Measurements from ENCODE around the gene CLCN3. TPM values are rescaled to one million over a fixed set of nuclear protein-coding genes. Genes with fewer than 3 reads are reported as not detected.

CLCN3 gene
- total RNA-seq, 2 donors from 2014 or later, result 22.2 to 25.2 TPM

DNA sequence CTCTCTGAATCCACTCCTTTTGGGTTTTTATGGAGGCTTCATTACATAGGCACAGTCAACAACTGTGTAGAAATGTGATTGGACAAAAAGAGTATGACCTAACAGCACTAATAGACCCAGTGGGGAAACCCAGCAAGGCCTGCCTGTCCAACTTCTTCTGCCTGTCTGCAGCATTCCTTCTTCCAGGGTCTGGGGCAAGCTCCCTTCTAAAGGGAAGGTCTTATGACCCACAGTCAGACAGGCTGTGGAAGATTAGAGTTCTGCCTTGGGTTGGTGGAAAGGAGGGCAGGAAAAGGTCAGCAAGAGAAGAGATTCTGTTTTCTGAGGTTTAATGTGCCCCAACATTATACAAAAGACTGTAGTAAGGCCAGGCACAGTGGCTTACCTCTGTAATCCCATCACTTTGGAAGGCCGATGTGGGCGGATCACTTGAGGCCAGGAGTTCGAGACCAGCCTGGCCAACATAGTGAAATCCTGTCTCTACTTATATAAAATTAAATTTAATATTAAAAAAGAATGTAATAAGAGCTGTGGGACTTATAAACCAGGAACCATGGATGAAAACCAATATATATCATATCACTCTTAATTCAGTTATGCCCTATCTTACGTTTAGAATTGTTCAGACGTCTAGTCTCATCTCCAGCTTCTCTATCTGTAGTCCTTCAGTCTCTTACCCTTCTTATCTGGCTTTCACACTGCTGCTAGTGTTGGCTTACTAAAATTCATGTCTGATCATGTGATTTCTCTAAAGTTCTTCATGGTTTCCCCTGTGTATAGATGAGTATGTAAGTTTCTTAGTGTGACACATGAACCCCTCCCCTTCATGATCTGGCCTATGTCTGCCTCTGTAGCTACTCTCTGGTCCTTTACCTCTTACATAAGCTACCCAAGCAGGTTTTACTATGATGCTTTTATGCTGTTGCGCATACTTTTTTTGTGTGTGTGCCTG lies 6.2 kb downstream of the CLCN3 start:
- Mint-ChIP-seq H3K36me3 (ENCODE audit: low read depth) (peaks cover 7% of the 10 kb centered on the region), H3K27ac (peak overlapping the region; percentile 56), H3K4me1 (peaks cover 22% of the 10 kb centered on the region), H3K27me3 (no peaks in the 10 kb centered on the region), H3K9me3 (no peaks in the 10 kb centered on the region), H3K4me3 (peak overlapping the region; percentile 1)
- peak; percentile 81 for ATAC-seq (replicated peaks)

- H3K4me3 Mint-ChIP-seq, result peak overlapping the region; percentile 1
- peaks cover 27% of the 10 kb centered on the region for H3K4me1 Mint-ChIP-seq
- no peaks in the 10 kb centered on the region for H3K27me3 Mint-ChIP-seq
- peaks cover 7% of the 10 kb centered on the region for H3K36me3 Mint-ChIP-seq (ENCODE audit: low read depth)
- ATAC-seq (replicated peaks), result no peak
- no peaks in the 10 kb centered on the region for H3K9me3 Mint-ChIP-seq
- H3K27ac Mint-ChIP-seq, result peak overlapping the region; percentile 53
Observed at GRCh38 chr4:169627307-169627706, 6.9 kb downstream of the CLCN3 start.

- no peak for ATAC-seq (replicated peaks)
- no peaks in the 10 kb centered on the region for H3K27me3 Mint-ChIP-seq
- no peaks in the 10 kb centered on the region for H3K9me3 Mint-ChIP-seq
- H3K4me3 Mint-ChIP-seq, result no peak overlapping the region
- H3K27ac Mint-ChIP-seq, result peak overlapping the region; percentile 62
- peaks cover 7% of the 10 kb centered on the region for H3K36me3 Mint-ChIP-seq (ENCODE audit: low read depth)
- H3K4me1 Mint-ChIP-seq, result peaks cover 22% of the 10 kb centered on the region
Observed at GRCh38 chr4:169628579-169628978, 8.2 kb downstream of the CLCN3 start.

DNA sequence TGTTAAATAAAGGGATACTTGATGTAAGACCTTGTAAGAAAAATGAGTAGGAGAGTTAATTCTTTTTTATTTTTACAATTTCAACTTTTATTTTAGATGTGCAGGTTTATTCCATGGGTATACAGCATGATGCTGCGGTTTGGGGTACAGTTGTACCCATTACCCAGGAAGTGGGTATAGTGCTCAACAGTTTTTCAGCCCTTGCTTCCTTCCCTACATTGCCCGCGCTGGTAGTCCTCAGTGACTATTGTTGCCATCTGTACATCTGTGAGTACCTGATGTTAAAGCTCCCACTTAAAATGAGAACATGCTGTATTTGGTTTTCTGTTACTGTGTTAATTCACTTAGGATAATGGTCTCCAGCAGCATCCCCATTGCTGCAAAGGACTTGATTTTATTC lies 9.7 kb downstream of the CLCN3 start:
- no peak overlapping the region for H3K4me3 Mint-ChIP-seq
- peaks cover 19% of the 10 kb centered on the region for H3K4me1 Mint-ChIP-seq
- no peaks in the 10 kb centered on the region for H3K27me3 Mint-ChIP-seq
- no peak for ATAC-seq (replicated peaks)
- peaks cover 7% of the 10 kb centered on the region for H3K36me3 Mint-ChIP-seq (ENCODE audit: low read depth)
- peak overlapping the region; percentile 58 for H3K27ac Mint-ChIP-seq
- H3K9me3 Mint-ChIP-seq, result no peaks in the 10 kb centered on the region

GRCh38 chr4:169632896-169633295 lies 12.5 kb downstream of the CLCN3 start:
- no peak for ATAC-seq (replicated peaks)
- Mint-ChIP-seq H3K4me1 (peaks cover 14% of the 10 kb centered on the region), H3K27ac (no peak overlapping the region), H3K9me3 (no peaks in the 10 kb centered on the region), H3K27me3 (no peaks in the 10 kb centered on the region), H3K4me3 (no peak overlapping the region), H3K36me3 (ENCODE audit: low read depth) (peaks cover 25% of the 10 kb centered on the region)

- peaks cover 46% of the 10 kb centered on the region for H3K36me3 Mint-ChIP-seq (ENCODE audit: low read depth)
- no peak overlapping the region for H3K4me3 Mint-ChIP-seq
- no peaks in the 10 kb centered on the region for H3K9me3 Mint-ChIP-seq
- H3K27ac Mint-ChIP-seq, result no peak overlapping the region
- peaks cover 14% of the 10 kb centered on the region for H3K4me1 Mint-ChIP-seq
- no peak for ATAC-seq (replicated peaks)
- no peaks in the 10 kb centered on the region for H3K27me3 Mint-ChIP-seq
Observed at GRCh38 chr4:169634975-169635374, 14.6 kb downstream of the CLCN3 start.

DNA sequence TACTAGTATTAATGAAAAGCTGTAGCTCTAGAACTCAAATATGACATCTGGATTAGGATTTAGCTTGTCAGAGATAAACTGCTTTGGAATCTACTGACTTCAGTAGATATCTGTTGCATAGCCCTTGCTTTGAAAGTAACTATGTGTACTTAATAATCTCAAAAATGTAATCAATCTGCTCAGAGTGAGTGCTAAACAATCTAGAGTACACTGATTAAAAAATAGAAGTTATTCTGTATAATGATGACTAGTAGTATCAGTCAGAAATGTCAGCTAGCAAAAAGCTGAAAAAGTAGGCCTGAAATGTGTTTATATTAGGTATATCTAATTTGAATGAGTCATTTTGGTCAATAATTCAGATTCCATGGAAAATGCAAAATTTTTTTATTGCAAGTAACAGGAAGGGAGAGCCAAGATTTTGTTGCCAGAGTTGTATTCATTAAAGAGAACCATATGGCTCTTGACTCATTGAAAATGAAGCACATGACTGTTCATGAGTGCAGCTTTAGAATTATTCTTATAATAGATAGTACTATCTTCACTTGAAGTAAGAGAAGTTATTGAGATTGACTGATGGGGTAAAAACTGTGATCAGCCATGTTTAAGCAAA lies 20.0 kb downstream of the CLCN3 start:
- H3K27me3 Mint-ChIP-seq, result no peaks in the 10 kb centered on the region
- no peak overlapping the region for H3K27ac Mint-ChIP-seq
- H3K4me1 Mint-ChIP-seq, result peaks cover 5% of the 10 kb centered on the region
- peaks cover 82% of the 10 kb centered on the region for H3K36me3 Mint-ChIP-seq (ENCODE audit: low read depth)
- no peaks in the 10 kb centered on the region for H3K9me3 Mint-ChIP-seq
- ATAC-seq (replicated peaks), result no peak
- H3K4me3 Mint-ChIP-seq, result no peak overlapping the region

GRCh38 chr4:169644802-169645201 lies 24.4 kb downstream of the CLCN3 start:
- Mint-ChIP-seq H3K4me3 (no peak overlapping the region), H3K27ac (no peak overlapping the region), H3K36me3 (ENCODE audit: low read depth) (peaks cover 48% of the 10 kb centered on the region), H3K9me3 (no peaks in the 10 kb centered on the region), H3K4me1 (no peaks in the 10 kb centered on the region), H3K27me3 (no peaks in the 10 kb centered on the region)
- ATAC-seq (replicated peaks), result no peak

- no peaks in the 10 kb centered on the region for H3K27me3 Mint-ChIP-seq
- H3K4me3 Mint-ChIP-seq, result no peak overlapping the region
- no peak overlapping the region for H3K27ac Mint-ChIP-seq
- H3K4me1 Mint-ChIP-seq, result peaks cover under 1% of the 10 kb centered on the region
- H3K9me3 Mint-ChIP-seq, result no peaks in the 10 kb centered on the region
- no peak for ATAC-seq (replicated peaks)
- peaks cover 40% of the 10 kb centered on the region for H3K36me3 Mint-ChIP-seq (ENCODE audit: low read depth)
Observed at GRCh38 chr4:169645627-169646026, 25.2 kb downstream of the CLCN3 start.

GRCh38 chr4:169649545-169650226 lies 29.3 kb downstream of the CLCN3 start:
- Mint-ChIP-seq H3K4me3 (no peak overlapping the region), H3K27me3 (no peaks in the 10 kb centered on the region), H3K9me3 (no peaks in the 10 kb centered on the region), H3K36me3 (ENCODE audit: low read depth) (peaks cover 32% of the 10 kb centered on the region), H3K4me1 (peaks cover 21% of the 10 kb centered on the region), H3K27ac (no peak overlapping the region)
- no peak for ATAC-seq (replicated peaks)

- Mint-ChIP-seq H3K27ac (no peak overlapping the region), H3K36me3 (ENCODE audit: low read depth) (peaks cover 31% of the 10 kb centered on the region), H3K9me3 (no peaks in the 10 kb centered on the region), H3K4me1 (peaks cover 21% of the 10 kb centered on the region), H3K4me3 (no peak overlapping the region), H3K27me3 (no peaks in the 10 kb centered on the region)
- ATAC-seq (replicated peaks), result no peak
Observed at GRCh38 chr4:169650227-169650936, 30.0 kb downstream of the CLCN3 start.

DNA sequence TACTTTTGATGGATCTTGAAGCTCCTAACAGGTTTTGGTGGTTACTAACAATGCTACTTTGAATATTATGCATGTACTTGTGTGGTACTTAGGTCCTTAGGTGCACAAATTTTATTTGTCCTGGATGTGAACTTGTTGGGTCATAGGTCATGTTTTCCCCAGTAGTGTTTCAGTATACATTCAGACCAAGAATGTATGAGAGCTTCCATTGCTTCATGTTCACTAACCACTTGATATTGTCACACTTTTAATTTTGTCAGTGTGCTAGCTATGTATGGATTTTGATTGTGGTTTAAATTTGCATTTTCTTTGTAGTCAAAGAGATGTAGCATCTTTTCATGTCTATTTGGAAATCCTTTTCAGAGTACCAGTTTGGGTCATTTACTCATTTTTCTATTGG lies 32.2 kb downstream of the CLCN3 start:
- Mint-ChIP-seq H3K36me3 (ENCODE audit: low read depth) (peaks cover 21% of the 10 kb centered on the region), H3K9me3 (no peaks in the 10 kb centered on the region)
- ATAC-seq (replicated peaks), result peak; percentile 68

DNA sequence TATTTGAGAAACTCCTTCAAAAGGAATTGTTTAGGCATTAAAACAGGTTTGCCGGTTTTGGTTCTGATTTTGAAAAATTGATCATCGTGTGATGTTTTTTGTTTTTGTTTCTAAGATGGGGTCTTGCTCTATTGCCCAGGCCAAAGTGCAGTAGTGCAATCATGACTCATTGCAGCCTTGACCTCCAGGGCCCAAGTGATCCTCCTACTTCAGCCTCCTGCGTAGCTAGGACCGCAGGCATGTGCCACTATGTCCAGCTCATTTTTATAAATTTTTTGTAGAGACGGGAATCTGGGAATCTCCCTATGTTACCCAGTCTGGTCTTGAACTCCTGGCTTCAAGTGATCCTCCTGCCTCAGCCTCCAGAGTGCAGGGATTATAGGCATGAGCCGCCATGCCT lies 35.0 kb downstream of the CLCN3 start:
- H3K27ac Mint-ChIP-seq, result no peak overlapping the region
- H3K36me3 Mint-ChIP-seq (ENCODE audit: low read depth), result peaks cover 21% of the 10 kb centered on the region
- H3K4me1 Mint-ChIP-seq, result peaks cover 23% of the 10 kb centered on the region
- no peak overlapping the region for H3K4me3 Mint-ChIP-seq
- no peak for ATAC-seq (replicated peaks)
- H3K9me3 Mint-ChIP-seq, result no peaks in the 10 kb centered on the region
- no peaks in the 10 kb centered on the region for H3K27me3 Mint-ChIP-seq

More for the DNA sequence above, 32.2 kb downstream of the CLCN3 start:
- Mint-ChIP-seq H3K27me3 (no peaks in the 10 kb centered on the region), H3K4me3 (no peak overlapping the region), H3K27ac (no peak overlapping the region), H3K4me1 (peaks cover 21% of the 10 kb centered on the region)

DNA sequence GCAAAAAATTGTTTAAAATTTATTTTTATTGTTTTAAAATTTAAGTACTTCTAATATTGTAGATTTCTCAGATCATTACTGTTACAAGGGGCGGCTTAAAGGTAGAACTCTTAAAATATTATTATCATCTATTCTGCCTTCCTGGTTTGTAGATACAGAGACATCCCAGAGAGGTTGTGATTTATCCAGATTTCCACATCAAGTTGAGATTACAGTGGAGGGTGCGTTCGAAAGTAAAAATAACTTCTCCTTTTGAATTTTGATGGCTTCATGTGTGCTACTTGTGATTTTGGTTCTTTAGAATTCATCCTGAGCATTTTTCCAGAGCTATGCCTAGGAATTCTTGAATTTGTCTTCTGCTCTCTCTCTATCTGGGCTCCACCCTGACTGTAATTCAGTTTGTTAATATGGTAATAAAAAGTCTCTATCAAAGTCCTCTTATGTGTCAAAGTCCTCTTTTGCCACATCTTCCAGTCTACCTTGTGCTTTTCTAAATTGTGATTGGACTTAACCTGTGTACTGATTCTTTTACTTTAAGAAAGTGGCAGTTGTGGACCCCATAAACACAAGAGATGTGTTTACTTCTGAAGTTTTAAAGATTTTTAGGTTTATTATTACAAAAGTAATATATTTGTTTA lies 37.2 kb downstream of the CLCN3 start:
- Mint-ChIP-seq H3K4me3 (no peak overlapping the region), H3K27me3 (no peaks in the 10 kb centered on the region), H3K27ac (no peak overlapping the region), H3K4me1 (peaks cover 15% of the 10 kb centered on the region), H3K36me3 (ENCODE audit: low read depth) (peaks cover 15% of the 10 kb centered on the region), H3K9me3 (no peaks in the 10 kb centered on the region)
- ATAC-seq (replicated peaks), result no peak

Data from activated T-helper 17 cell treated with anti-CD3 and anti-CD28 coated beads, Interleukin-2, amount 50 U/mL, for 72 hours (primary cell).